Fibroblast of skin of left quadriceps (primary cell): ENCODE data around the gene CISD2.
"Not testable (repeated sequence)": the region's sequence is repeated elsewhere in the genome, so short reads cannot be mapped to it uniquely, and the experiment has no call there.

Source experiments
- DNase-seq, 2 experiments: peaks; one replicate each; pipeline ENCODE4 v3.0.0-alpha.2; 2013; ENCODE audit warnings: low read depth in 2 of 2

Gene CISD2

GRCh38 chr4:102868781-102869568, at the start of gene CISD2:
CISD2 (plus strand) TSS chr4:102868992; CDS start chr4:102869085, 93 bp downstream.
- peak; percentile 76 to 79 for DNase-seq

GRCh38 chr4:102819100-102819499, 49.7 kb upstream of the CISD2 start:
- DNase-seq, result not testable (repeated sequence)

- no peak for DNase-seq
Observed at GRCh38 chr4:102819588-102820365, 49.0 kb upstream of the CISD2 start.

GRCh38 chr4:102823464-102823863, 45.3 kb upstream of the CISD2 start:
- DNase-seq, result no peak

GRCh38 chr4:102823897-102824296, 44.9 kb upstream of the CISD2 start:
- DNase-seq, result no peak

- DNase-seq, result no peak
Observed at GRCh38 chr4:102824398-102824797, 44.4 kb upstream of the CISD2 start.

- peak; percentile 38 to 52 for DNase-seq
Observed at GRCh38 chr4:102825261-102826091, 43.3 kb upstream of the CISD2 start.

GRCh38 chr4:102826105-102826889, 42.5 kb upstream of the CISD2 start:
- no peak for DNase-seq

- peak; percentile 92 to 93 for DNase-seq
Observed at GRCh38 chr4:102826890-102827673, 41.7 kb upstream of the CISD2 start, which contains the start of gene UBE2D3. UBE2D3 (minus strand) TSS chr4:102827551; CDS start chr4:102826508, 1,043 bp downstream.

GRCh38 chr4:102827674-102828496, 40.9 kb upstream of the CISD2 start:
- DNase-seq, result peak; percentile 100

GRCh38 chr4:102828497-102828808, 40.3 kb upstream of the CISD2 start:
- DNase-seq, result no peak

GRCh38 chr4:102829803-102830202, 39.0 kb upstream of the CISD2 start:
- DNase-seq, result no peak

GRCh38 chr4:102832105-102832504, 36.7 kb upstream of the CISD2 start:
- no peak for DNase-seq

- DNase-seq, result no peak
Observed at GRCh38 chr4:102832667-102833066, 36.1 kb upstream of the CISD2 start.

GRCh38 chr4:102836596-102836995, 32.2 kb upstream of the CISD2 start:
- no peak for DNase-seq

GRCh38 chr4:102842367-102842766, 26.4 kb upstream of the CISD2 start:
- no peak for DNase-seq

GRCh38 chr4:102843273-102843672, 25.5 kb upstream of the CISD2 start:
- no peak for DNase-seq

- no peak for DNase-seq
Observed at GRCh38 chr4:102843938-102844337, 24.9 kb upstream of the CISD2 start.

- no peak for DNase-seq
Observed at GRCh38 chr4:102847687-102848086, 21.1 kb upstream of the CISD2 start.
